ENCODE measurements around the gene PAK3.

The PAK3 gene

DNA sequence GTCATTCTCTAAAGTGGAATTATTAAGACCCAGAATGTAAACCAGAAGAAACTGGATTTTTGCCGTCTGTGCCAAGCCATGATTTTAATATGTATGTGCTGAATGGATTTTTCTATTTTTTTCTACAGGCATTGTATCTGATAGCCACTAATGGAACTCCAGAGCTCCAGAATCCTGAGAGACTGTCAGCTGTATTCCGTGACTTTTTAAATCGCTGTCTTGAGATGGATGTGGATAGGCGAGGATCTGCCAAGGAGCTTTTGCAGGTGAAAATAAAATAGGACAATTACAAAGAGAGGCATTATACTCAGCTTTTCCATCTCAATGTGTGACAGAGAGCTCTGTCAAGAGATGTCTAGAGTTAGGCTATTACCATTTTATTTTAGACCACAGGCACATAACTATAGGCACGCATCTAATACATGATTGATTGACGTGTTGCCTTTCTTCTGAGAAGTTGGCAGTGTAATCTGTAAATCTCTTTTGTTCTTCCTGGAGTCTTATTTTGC, 120.4 kb downstream of the PAK3 start:
- Mint-ChIP-seq H3K4me1 (no peaks in the 10 kb centered on the region), H3K36me3 (ENCODE audit: insufficient read depth) (no peaks in the 10 kb centered on the region), H3K4me3 (no peak overlapping the region), H3K9me3 (no peaks in the 10 kb centered on the region), H3K27me3 (no peaks in the 10 kb centered on the region), H3K27ac (ENCODE audit: low read depth) (no peak overlapping the region)
- no peak for ATAC-seq (replicated peaks; ENCODE audit: extremely low read depth, poor library complexity, severe bottlenecking)
- no peak for DNase-seq (ENCODE audit: low spot score in 2 of 2)

DNA sequence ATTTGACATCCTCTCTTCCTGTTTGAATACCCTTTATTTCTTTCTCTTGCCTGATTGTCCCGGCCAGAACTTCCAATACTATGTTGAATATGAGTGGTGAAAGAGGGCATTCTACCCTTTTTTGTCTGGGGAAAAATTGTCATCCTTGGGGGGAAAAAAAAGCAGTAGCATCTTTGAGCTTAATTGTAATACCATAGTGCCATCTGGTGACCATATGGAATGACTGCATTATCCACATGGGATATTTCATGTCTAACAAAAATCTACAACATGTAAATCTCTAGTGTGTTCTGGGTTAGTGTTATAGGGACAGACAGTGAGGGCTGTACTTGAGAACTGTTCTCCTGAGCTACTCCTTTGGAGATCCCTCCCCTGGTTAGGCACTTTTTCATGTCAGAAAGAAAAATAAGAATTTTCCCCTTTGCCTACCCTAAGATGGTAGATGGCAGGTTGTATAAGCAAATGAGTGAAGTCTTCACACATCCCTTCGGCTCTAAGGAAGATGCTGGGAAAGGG, 148.3 kb downstream of the PAK3 start:
- H3K27ac Mint-ChIP-seq (ENCODE audit: low read depth) = no peak overlapping the region
- no peaks in the 10 kb centered on the region for H3K4me1 Mint-ChIP-seq
- DNase-seq (ENCODE audit: low spot score in 2 of 2) (no peak), ATAC-seq (replicated peaks; ENCODE audit: extremely low read depth, poor library complexity, severe bottlenecking) (no peak)
- no peaks in the 10 kb centered on the region for H3K36me3 Mint-ChIP-seq (ENCODE audit: insufficient read depth)
- no peaks in the 10 kb centered on the region for H3K9me3 Mint-ChIP-seq
- H3K4me3 Mint-ChIP-seq = no peak overlapping the region
- H3K27me3 Mint-ChIP-seq = peaks cover 6% of the 10 kb centered on the region

- H3K4me1 Mint-ChIP-seq = no peaks in the 10 kb centered on the region
- H3K27ac Mint-ChIP-seq (ENCODE audit: low read depth) = no peak overlapping the region
- no peaks in the 10 kb centered on the region for H3K36me3 Mint-ChIP-seq (ENCODE audit: insufficient read depth)
- ATAC-seq (replicated peaks; ENCODE audit: extremely low read depth, poor library complexity, severe bottlenecking) = no peak
- no peak for DNase-seq (ENCODE audit: low spot score in 2 of 2)
- no peak overlapping the region for H3K4me3 Mint-ChIP-seq
- no peaks in the 10 kb centered on the region for H3K9me3 Mint-ChIP-seq
- no peaks in the 10 kb centered on the region for H3K27me3 Mint-ChIP-seq
Observed at GRCh38 chrX:111254896-111255693, 159.1 kb downstream of the PAK3 start.

DNA sequence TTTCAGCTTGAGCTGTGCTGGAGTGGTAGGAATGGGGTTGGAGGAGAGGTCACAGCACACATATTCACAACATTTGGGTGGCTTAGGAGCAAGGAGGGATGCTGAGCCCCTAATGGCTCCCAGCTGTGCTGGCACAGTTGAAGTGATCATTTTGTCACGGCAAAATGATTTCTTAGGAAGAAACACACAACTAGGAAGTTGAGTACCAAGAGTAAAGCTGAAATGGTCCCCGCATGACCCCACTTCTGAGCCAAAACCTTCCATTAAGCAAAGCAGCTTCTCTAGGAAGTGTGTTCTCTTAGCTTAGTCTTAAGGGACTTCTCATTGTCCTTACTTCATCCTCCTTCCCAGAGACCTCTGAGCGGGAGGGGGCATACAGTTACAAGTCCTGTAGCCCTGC, 161.7 kb downstream of the PAK3 start:
- no peak for DNase-seq (ENCODE audit: low spot score in 2 of 2)
- Mint-ChIP-seq H3K4me3 (no peak overlapping the region), H3K36me3 (ENCODE audit: insufficient read depth) (no peaks in the 10 kb centered on the region), H3K27ac (ENCODE audit: low read depth) (no peak overlapping the region), H3K4me1 (no peaks in the 10 kb centered on the region), H3K27me3 (no peaks in the 10 kb centered on the region), H3K9me3 (no peaks in the 10 kb centered on the region)
- no peak for ATAC-seq (replicated peaks; ENCODE audit: extremely low read depth, poor library complexity, severe bottlenecking)

GRCh38 chrX:111259559-111259958, 163.6 kb downstream of the PAK3 start:
- Mint-ChIP-seq H3K27me3 (no peaks in the 10 kb centered on the region), H3K36me3 (ENCODE audit: insufficient read depth) (no peaks in the 10 kb centered on the region), H3K9me3 (no peaks in the 10 kb centered on the region), H3K4me3 (no peak overlapping the region), H3K27ac (ENCODE audit: low read depth) (no peak overlapping the region), H3K4me1 (no peaks in the 10 kb centered on the region)
- no peak for DNase-seq (ENCODE audit: low spot score in 2 of 2)
- ATAC-seq (replicated peaks; ENCODE audit: extremely low read depth, poor library complexity, severe bottlenecking) = no peak

DNA sequence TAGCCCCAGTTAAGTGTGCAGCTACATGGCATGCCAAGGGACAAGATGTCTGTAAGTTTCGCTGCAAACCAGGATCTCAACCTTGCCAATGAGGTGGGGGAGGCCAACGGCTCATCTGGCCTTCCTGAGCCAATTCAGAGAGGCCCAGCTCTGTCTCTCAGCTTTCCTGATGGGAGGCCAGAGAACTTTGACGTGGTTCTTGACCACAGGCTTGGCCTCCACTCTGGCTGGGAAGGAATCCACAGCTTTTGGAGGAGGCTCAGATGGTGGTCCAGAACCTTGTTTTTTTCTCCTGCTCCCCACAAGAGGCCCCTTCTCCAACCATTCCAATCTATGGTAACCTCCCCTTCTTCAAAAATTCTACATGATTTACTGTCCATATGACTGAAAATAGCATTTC, 164.5 kb downstream of the PAK3 start:
- DNase-seq (ENCODE audit: low spot score in 2 of 2) = no peak
- no peak for ATAC-seq (replicated peaks; ENCODE audit: extremely low read depth, poor library complexity, severe bottlenecking)
- H3K36me3 Mint-ChIP-seq (ENCODE audit: insufficient read depth) = no peaks in the 10 kb centered on the region
- no peak overlapping the region for H3K4me3 Mint-ChIP-seq
- H3K4me1 Mint-ChIP-seq = no peaks in the 10 kb centered on the region
- H3K27me3 Mint-ChIP-seq = no peaks in the 10 kb centered on the region
- H3K27ac Mint-ChIP-seq (ENCODE audit: low read depth) = no peak overlapping the region
- H3K9me3 Mint-ChIP-seq = no peaks in the 10 kb centered on the region

DNA sequence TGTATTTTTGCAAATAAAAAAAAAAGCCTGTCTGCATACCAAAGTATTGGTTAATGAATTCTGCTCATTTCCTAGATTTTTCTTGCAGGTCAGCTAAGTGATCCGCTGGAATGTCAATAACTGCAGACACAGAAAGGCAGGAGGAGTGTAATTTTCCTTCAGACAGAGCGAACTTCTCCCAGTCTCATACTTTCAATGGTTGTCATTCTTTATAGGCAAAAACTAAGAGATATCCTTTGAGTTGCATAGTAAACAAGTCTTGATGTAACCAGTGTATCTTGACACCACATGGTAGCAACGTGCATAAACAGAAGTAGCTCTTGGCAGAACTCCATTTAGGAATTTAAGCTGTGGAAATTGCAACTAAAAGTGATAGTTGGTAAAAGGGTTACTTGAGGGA, 166.1 kb downstream of the PAK3 start:
- Mint-ChIP-seq H3K36me3 (ENCODE audit: insufficient read depth) (no peaks in the 10 kb centered on the region), H3K27ac (ENCODE audit: low read depth) (no peak overlapping the region), H3K27me3 (no peaks in the 10 kb centered on the region), H3K4me3 (no peak overlapping the region), H3K9me3 (no peaks in the 10 kb centered on the region), H3K4me1 (no peaks in the 10 kb centered on the region)
- ATAC-seq (replicated peaks; ENCODE audit: extremely low read depth, poor library complexity, severe bottlenecking) = no peak
- no peak for DNase-seq (ENCODE audit: low spot score in 2 of 2)

GRCh38 chrX:111264385-111264784, 168.4 kb downstream of the PAK3 start:
- Mint-ChIP-seq H3K27ac (ENCODE audit: low read depth) (no peak overlapping the region), H3K36me3 (ENCODE audit: insufficient read depth) (no peaks in the 10 kb centered on the region), H3K4me1 (no peaks in the 10 kb centered on the region), H3K4me3 (no peak overlapping the region), H3K27me3 (no peaks in the 10 kb centered on the region), H3K9me3 (no peaks in the 10 kb centered on the region)
- no peak for ATAC-seq (replicated peaks; ENCODE audit: extremely low read depth, poor library complexity, severe bottlenecking)
- no peak for DNase-seq (ENCODE audit: low spot score in 2 of 2)

DNA sequence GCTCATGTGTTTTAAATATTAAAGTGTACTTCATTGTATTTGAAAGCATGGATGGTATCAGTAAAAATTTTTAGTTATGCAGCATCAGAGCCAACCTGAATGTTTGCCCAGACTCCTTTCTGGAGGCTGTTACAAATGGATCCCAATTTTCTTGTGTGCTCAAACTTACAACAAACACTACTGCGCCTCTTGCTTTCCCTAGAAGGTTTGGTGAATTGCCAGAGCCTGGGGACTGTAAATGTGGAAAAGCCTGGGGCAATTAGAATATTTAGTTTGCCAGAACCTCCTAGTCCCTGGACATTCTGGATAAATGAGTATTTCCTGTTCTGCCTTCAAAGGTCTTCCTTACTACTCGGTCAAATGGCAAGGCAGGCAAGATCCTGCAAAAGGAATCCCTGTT, 169.5 kb downstream of the PAK3 start:
- no peak for ATAC-seq (replicated peaks; ENCODE audit: extremely low read depth, poor library complexity, severe bottlenecking)
- DNase-seq (ENCODE audit: low spot score in 2 of 2) = no peak
- H3K36me3 Mint-ChIP-seq (ENCODE audit: insufficient read depth) = no peaks in the 10 kb centered on the region
- no peaks in the 10 kb centered on the region for H3K4me1 Mint-ChIP-seq
- no peaks in the 10 kb centered on the region for H3K27me3 Mint-ChIP-seq
- H3K4me3 Mint-ChIP-seq = no peak overlapping the region
- no peak overlapping the region for H3K27ac Mint-ChIP-seq (ENCODE audit: low read depth)
- H3K9me3 Mint-ChIP-seq = no peaks in the 10 kb centered on the region

- H3K9me3 Mint-ChIP-seq = no peaks in the 10 kb centered on the region
- H3K36me3 Mint-ChIP-seq (ENCODE audit: insufficient read depth) = no peaks in the 10 kb centered on the region
- H3K4me1 Mint-ChIP-seq = no peaks in the 10 kb centered on the region
- no peak overlapping the region for H3K27ac Mint-ChIP-seq (ENCODE audit: low read depth)
- H3K4me3 Mint-ChIP-seq = no peak overlapping the region
- H3K27me3 Mint-ChIP-seq = no peaks in the 10 kb centered on the region
- DNase-seq (ENCODE audit: low spot score in 2 of 2) (no peak), ATAC-seq (replicated peaks; ENCODE audit: extremely low read depth, poor library complexity, severe bottlenecking) (no peak)
Observed at GRCh38 chrX:111268506-111268905, 172.5 kb downstream of the PAK3 start.

- Mint-ChIP-seq H3K9me3 (no peaks in the 10 kb centered on the region), H3K27me3 (no peaks in the 10 kb centered on the region), H3K4me1 (no peaks in the 10 kb centered on the region), H3K36me3 (ENCODE audit: insufficient read depth) (no peaks in the 10 kb centered on the region), H3K4me3 (no peak within 1 kb of the TSS), H3K27ac (ENCODE audit: low read depth) (no peak within 1 kb of the TSS)
- no peak for ATAC-seq (replicated peaks; ENCODE audit: extremely low read depth, poor library complexity, severe bottlenecking)
- no peak for DNase-seq (ENCODE audit: low spot score in 2 of 2)
Observed at GRCh38 chrX:111270339-111270738, 174.3 kb downstream of the PAK3 start, which contains the start of gene CAPN6. TSS of gene CAPN6 (minus strand) at chrX:111270483. CDS start at chrX:111263936, 6,547 bp downstream.
